ENCODE measurements around the gene CACNA1G. TPM values are rescaled to one million over a fixed set of nuclear protein-coding genes. Genes with fewer than 3 reads are reported as not detected.
A peak's percentile ranks its signal among the peaks of the same experiment; 100 is the strongest.

The CACNA1G gene
- total RNA-seq, result under 1 TPM in 4 of 6 donors, not detected in 2; under 0.01 to 0.37 (median 0.11) TPM

GRCh38 chr17:50560185-50560824 is at the start of gene CACNA1G:
TSS of gene CACNA1G (plus strand) at chr17:50560715. CDS start at chr17:50561460, 745 bp downstream.
- Histone ChIP-seq H3K27ac (no peak within 1 kb of the TSS), H3K4me1 (peaks cover 38 to 57% (median 41%) of the 10 kb centered on the region in 4 donors), H3K4me3 (peak within 1 kb of the TSS; percentile 20 to 60 (median 54)), H3K36me3 (peaks cover 0 to 7% (median 4%) of the 10 kb centered on the region in 4 donors), H3K27me3 (peaks cover 0 to 44% (median 32%) of the 10 kb centered on the region in 4 donors), H3K9me3 (no peaks in the 10 kb centered on the region)
- ATAC-seq (ENCODE audit: low FRiP score in 2 of 2) (peak; percentile 81 to 93), DNase-seq (peak; percentile 83 to 98)
- no peak for TF ChIP-seq POLR2AphosphoS5 (IDR thresholded peaks at IDR 0.05)
- TF ChIP-seq POLR2A (IDR thresholded peaks at IDR 0.05), result no peak
- no peak for TF ChIP-seq CTCF (IDR thresholded peaks at IDR 0.05)
- no peak for TF ChIP-seq EP300 (IDR thresholded peaks at IDR 0.05)
- WGBS, 2 donors, result 3% methylated on average over 6 to 34 of the region's 56 CpGs

- H3K9me3 ChIP-seq, result no peaks in the 10 kb centered on the region
- H3K4me1 ChIP-seq, result peaks cover 6 to 16% (median 9%) of the 10 kb centered on the region in 4 donors
- no peaks in the 10 kb centered on the region for H3K36me3 ChIP-seq
- H3K4me3 ChIP-seq, result no peak overlapping the region
- WGBS, 2 donors, result 45 to 48% methylated on average over 3 of the region's 3 CpGs
- H3K27me3 ChIP-seq, result no peaks in the 10 kb centered on the region
- no peak overlapping the region for H3K27ac ChIP-seq
- DNase-seq (no peak), ATAC-seq (ENCODE audit: low FRiP score in 2 of 2) (no peak)
- TF ChIP-seq POLR2A (IDR thresholded peaks at IDR 0.05), result no peak
- TF ChIP-seq EP300 (IDR thresholded peaks at IDR 0.05), result no peak
- TF ChIP-seq CTCF (IDR thresholded peaks at IDR 0.05), result no peak
- TF ChIP-seq POLR2AphosphoS5 (IDR thresholded peaks at IDR 0.05), result no peak
These were observed 49.5 kb upstream of the CACNA1G start for GRCh38 chr17:50511058-50511457.

- H3K27me3 ChIP-seq, result no peaks in the 10 kb centered on the region
- DNase-seq (no peak), ATAC-seq (ENCODE audit: low FRiP score in 2 of 2) (no peak)
- H3K36me3 ChIP-seq, result no peaks in the 10 kb centered on the region
- TF ChIP-seq EP300 (IDR thresholded peaks at IDR 0.05) (no peak), POLR2A (IDR thresholded peaks at IDR 0.05) (no peak), POLR2AphosphoS5 (IDR thresholded peaks at IDR 0.05) (no peak), CTCF (IDR thresholded peaks at IDR 0.05) (no peak)
- H3K4me1 ChIP-seq, result peaks cover 6 to 8% (median 7%) of the 10 kb centered on the region in 4 donors
- H3K4me3 ChIP-seq, result no peak overlapping the region
- 64 to 80% methylated on average over 4 of the region's 4 CpGs for WGBS, 2 donors
- H3K9me3 ChIP-seq, result no peaks in the 10 kb centered on the region
- no peak overlapping the region for H3K27ac ChIP-seq
These were observed 47.0 kb upstream of the CACNA1G start for GRCh38 chr17:50513495-50513894.

GRCh38 chr17:50514388-50514787 is 46.1 kb upstream of the CACNA1G start:
- no peaks in the 10 kb centered on the region for H3K4me1 ChIP-seq
- H3K27me3 ChIP-seq, result no peaks in the 10 kb centered on the region
- ATAC-seq (ENCODE audit: low FRiP score in 2 of 2) (no peak), DNase-seq (no peak)
- H3K4me3 ChIP-seq, result no peak overlapping the region
- H3K36me3 ChIP-seq, result no peaks in the 10 kb centered on the region
- no peak for TF ChIP-seq CTCF (IDR thresholded peaks at IDR 0.05)
- TF ChIP-seq POLR2A (IDR thresholded peaks at IDR 0.05), result no peak
- TF ChIP-seq EP300 (IDR thresholded peaks at IDR 0.05), result no peak
- TF ChIP-seq POLR2AphosphoS5 (IDR thresholded peaks at IDR 0.05), result no peak
- no peaks in the 10 kb centered on the region for H3K9me3 ChIP-seq
- WGBS, 2 donors, result 74 to 80% methylated on average over 3 of the region's 3 CpGs
- no peak overlapping the region for H3K27ac ChIP-seq
